HepG2 (cell line): Measurements from ENCODE around the gene MICAL3. TPM values are rescaled to one million over a fixed set of nuclear protein-coding genes. Genes with fewer than 3 reads are reported as not detected.

ENCODE experiments used
- AHDC1 ChIP-seq: sonication (generic); formaldehyde crosslinking; IDR thresholded peaks from 2 replicates; pipeline ENCODE4 v1.5.1; 2020; ENCODE audit warnings: mild to moderate bottlenecking, missing genetic modification reagents, borderline replicate concordance
- DMAP1 ChIP-seq: IDR thresholded peaks from 2 replicates; pipeline ENCODE4 v1.6.1; 2016
- EHMT2 ChIP-seq: fragments of 200-600 bp; sonication (generic); IDR thresholded peaks from 2 replicates; pipeline ENCODE4 v1.7.0; 2017; ENCODE audit warnings: antibody characterized with exemption, low read depth, low read length, borderline replicate concordance
- MXD4 ChIP-seq: IDR thresholded peaks from 2 replicates; pipeline ENCODE4 v1.6.1; 2016; ENCODE audit warnings: mild to moderate bottlenecking, missing biosample characterization, missing genetic modification reagents
- NFYB ChIP-seq: sonication (generic); formaldehyde crosslinking; IDR thresholded peaks from 2 replicates; pipeline ENCODE4 v1.4.0; 2020; ENCODE audit warnings: missing genetic modification reagents
- PATZ1 ChIP-seq: sonication (generic); formaldehyde crosslinking; IDR thresholded peaks from 2 replicates; pipeline ENCODE4 v1.4.0; 2020; ENCODE audit warnings: missing genetic modification reagents
- RBAK ChIP-seq: sonication (generic); formaldehyde crosslinking; IDR thresholded peaks from 2 replicates; pipeline ENCODE4 v1.5.1; 2020; ENCODE audit warnings: mild to moderate bottlenecking, missing genetic modification reagents
- ZBTB2 ChIP-seq: sonication (generic); formaldehyde crosslinking; IDR thresholded peaks from 2 replicates; pipeline ENCODE4 v1.8.0; 2022; ENCODE audit warnings: low read depth, missing genetic modification reagents
- ZKSCAN5 ChIP-seq: sonication (generic); formaldehyde crosslinking; IDR thresholded peaks from 2 replicates; pipeline ENCODE4 v1.5.1; 2020; ENCODE audit warnings: mild to moderate bottlenecking, missing genetic modification reagents
- ZNF564 ChIP-seq: sonication (generic); formaldehyde crosslinking; IDR thresholded peaks from 2 replicates; pipeline ENCODE4 v1.8.1; 2023; ENCODE audit warnings: mild to moderate bottlenecking, missing genetic modification reagents
- ZNF570 ChIP-seq: sonication (generic); formaldehyde crosslinking; IDR thresholded peaks from 2 replicates; pipeline ENCODE4 v1.4.0; 2020; ENCODE audit warnings: mild to moderate bottlenecking, missing genetic modification reagents, borderline replicate concordance
- ZNF615 ChIP-seq: sonication (generic); formaldehyde crosslinking; IDR thresholded peaks from 2 replicates; pipeline ENCODE4 v1.5.0; 2020; ENCODE audit warnings: mild to moderate bottlenecking, missing genetic modification reagents, borderline replicate concordance
- ZNF788 ChIP-seq: sonication (generic); formaldehyde crosslinking; IDR thresholded peaks from 2 replicates; pipeline ENCODE4 v1.5.0; 2020; ENCODE audit warnings: mild to moderate bottlenecking, missing genetic modification reagents, borderline replicate concordance
- polyA plus RNA-seq, 8 experiments: library from polyadenylated mRNA; depleted of rRNA in 3 of 8; stranded (reverse) in 7 of 8; unstranded in 1 of 8; fragments of >200 nt; fragmentation: Illumina TruSeq in 4 of 8; extraction: Trizol in 4 of 8; gene quantifications; 2 replicates each; pipeline versions ENCODE4 v1.2.1 to v1.2.3, GENCODE V29; 2011 to 2016; ENCODE audit warnings: low read depth in 4 of 8, missing spikeins in 1 of 8, mixed read lengths in 1 of 8; ENCODE audit not compliant: insufficient read depth in 1 of 8
- total RNA-seq, 5 experiments: library from RNA; depleted of rRNA; stranded (reverse); fragments of >200 nt; fragmentation: Illumina TruSeq; extraction: Trizol; gene quantifications; 2 replicates each; pipeline ENCODE4 v1.2.3, GENCODE V29; 2016; ENCODE audit warnings: low read depth in 1 of 5
- TF ChIP-seq, protein P1 (sequence below): sonication (generic); formaldehyde crosslinking; IDR thresholded peaks from 2 replicates; pipeline ENCODE4 v1.8.0; 2022; ENCODE audit warnings: missing genetic modification reagents, mild to moderate bottlenecking, borderline replicate concordance
- TF ChIP-seq, protein P2 (sequence below): sonication (generic); formaldehyde crosslinking; conservative IDR thresholded peaks from 2 replicates; pipeline ENCODE4 v1.8.0; 2022; ENCODE audit warnings: low read depth, missing genetic modification reagents
- TF ChIP-seq, protein P3 (sequence below): sonication (generic); formaldehyde crosslinking; IDR thresholded peaks from 2 replicates; pipeline ENCODE4 v1.4.0; 2020; ENCODE audit warnings: mild to moderate bottlenecking, missing genetic modification reagents

Gene MICAL3
- total and polyA plus RNA-seq, 2 of the 13 experiments (the other 11 are each of a cell fraction or from before 2014, with no cell fraction given), result 5.3 to 12.5 TPM

DNA sequence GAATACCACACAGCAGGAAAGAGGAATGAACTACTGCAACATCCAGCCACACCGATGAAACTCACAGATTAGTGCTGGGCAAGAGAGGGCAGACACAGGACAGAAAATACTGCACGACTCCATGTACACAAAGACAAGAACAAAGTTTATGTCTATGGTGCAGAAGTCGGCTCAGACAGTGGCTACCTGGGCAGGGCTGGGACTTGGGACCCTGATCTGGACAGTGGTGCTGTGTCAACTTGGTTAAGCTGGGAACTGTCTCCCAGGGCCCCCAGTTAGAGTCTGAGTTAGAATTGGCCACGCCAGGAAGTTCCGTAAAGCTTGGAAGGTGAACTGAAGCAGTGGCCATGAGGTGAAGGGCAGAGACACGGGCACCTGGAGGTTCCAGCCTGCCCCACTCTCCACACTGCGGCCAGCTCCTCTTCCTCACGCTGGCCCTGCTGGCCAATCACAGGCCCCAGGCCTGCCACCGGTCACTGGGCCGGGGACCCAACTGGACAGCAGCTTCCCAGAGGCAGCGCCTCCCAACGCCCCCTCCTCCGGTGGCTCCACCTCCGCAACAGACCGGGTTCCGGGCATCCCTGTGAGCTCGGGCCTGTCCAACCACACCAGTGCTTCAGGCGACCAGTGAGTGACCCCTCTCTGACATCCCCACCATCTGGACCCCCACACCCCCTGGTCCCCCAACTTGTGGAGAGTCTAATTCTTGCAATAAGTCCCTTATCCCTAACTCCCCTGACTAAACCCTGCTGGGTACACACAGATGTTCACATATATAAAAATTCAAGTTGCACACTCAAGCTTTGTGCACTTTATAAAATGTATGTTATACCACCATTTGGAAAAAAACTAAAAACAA, 93.7 kb downstream of the MICAL3 start (continued):
- TF ChIP-seq AHDC1 (CRISPR knock-in tag) (no peak; the same call in 1 of the 2 replicates), ZNF615 (no peak), DMAP1 (0 out of 2 replicates have a peak, but pooled peaks have one; percentile 33), PATZ1 (CRISPR knock-in tag) (peak; percentile 71), ZBTB2 (CRISPR knock-in tag) (no peak), RBAK (CRISPR knock-in tag) (peak; percentile 58; the same call in 1 of the 2 replicates), EHMT2 (no peak), NFYB (CRISPR knock-in tag) (peak; percentile 52), ZNF564 (CRISPR knock-in tag) (no peak), ZNF570 (CRISPR knock-in tag) (no peak), ZKSCAN5 (CRISPR knock-in tag) (no peak), ZNF788 (CRISPR knock-in tag) (peak; percentile 65; the same call in 1 of the 2 replicates), MXD4 (CRISPR knock-in tag) (no peak)
- TF ChIP-seq, protein P1, sequence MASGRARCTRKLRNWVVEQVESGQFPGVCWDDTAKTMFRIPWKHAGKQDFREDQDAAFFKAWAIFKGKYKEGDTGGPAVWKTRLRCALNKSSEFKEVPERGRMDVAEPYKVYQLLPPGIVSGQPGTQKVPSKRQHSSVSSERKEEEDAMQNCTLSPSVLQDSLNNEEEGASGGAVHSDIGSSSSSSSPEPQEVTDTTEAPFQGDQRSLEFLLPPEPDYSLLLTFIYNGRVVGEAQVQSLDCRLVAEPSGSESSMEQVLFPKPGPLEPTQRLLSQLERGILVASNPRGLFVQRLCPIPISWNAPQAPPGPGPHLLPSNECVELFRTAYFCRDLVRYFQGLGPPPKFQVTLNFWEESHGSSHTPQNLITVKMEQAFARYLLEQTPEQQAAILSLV (CRISPR knock-in tag), result no peak
- TF ChIP-seq, protein P2, sequence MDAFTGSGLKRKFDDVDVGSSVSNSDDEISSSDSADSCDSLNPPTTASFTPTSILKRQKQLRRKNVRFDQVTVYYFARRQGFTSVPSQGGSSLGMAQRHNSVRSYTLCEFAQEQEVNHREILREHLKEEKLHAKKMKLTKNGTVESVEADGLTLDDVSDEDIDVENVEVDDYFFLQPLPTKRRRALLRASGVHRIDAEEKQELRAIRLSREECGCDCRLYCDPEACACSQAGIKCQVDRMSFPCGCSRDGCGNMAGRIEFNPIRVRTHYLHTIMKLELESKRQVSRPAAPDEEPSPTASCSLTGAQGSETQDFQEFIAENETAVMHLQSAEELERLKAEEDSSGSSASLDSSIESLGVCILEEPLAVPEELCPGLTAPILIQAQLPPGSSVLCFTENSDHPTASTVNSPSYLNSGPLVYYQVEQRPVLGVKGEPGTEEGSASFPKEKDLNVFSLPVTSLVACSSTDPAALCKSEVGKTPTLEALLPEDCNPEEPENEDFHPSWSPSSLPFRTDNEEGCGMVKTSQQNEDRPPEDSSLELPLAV (CRISPR knock-in tag), result no peak
- TF ChIP-seq, protein P3, sequence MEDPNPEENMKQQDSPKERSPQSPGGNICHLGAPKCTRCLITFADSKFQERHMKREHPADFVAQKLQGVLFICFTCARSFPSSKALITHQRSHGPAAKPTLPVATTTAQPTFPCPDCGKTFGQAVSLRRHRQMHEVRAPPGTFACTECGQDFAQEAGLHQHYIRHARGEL (CRISPR knock-in tag), result no peak
